Trophoblast cell (in vitro differentiated cells and primary cell): ENCODE results near the gene SQSTM1.
A peak's percentile ranks its signal among the peaks of the same experiment; 100 is the strongest.

Experiments
- DNase-seq, 2 donors: peaks; one replicate each; pipeline ENCODE4 v3.0.0-alpha.2; 2016
- H2AFZ ChIP-seq: 2 replicates; pipeline ENCODE4 v1.6.1; 2013; ENCODE audit warnings: low read length, moderate library complexity, mild to moderate bottlenecking; ENCODE audit not compliant: insufficient read depth, poor library complexity
- H2AK5ac ChIP-seq: 2 replicates; pipeline ENCODE4 v1.6.1; 2013; ENCODE audit warnings: mild to moderate bottlenecking, low read length
- H2BK120ac ChIP-seq: 2 replicates; pipeline ENCODE4 v1.6.1; 2013; ENCODE audit warnings: low read length, mild to moderate bottlenecking, moderate library complexity; ENCODE audit not compliant: insufficient read depth, poor library complexity
- H2BK12ac ChIP-seq: 2 replicates; pipeline ENCODE4 v1.6.1; 2013; ENCODE audit warnings: mild to moderate bottlenecking, low read length, moderate library complexity
- H2BK5ac ChIP-seq: 2 replicates; pipeline ENCODE4 v1.6.1; 2013; ENCODE audit warnings: low read length, low read depth, moderate library complexity, mild to moderate bottlenecking; ENCODE audit not compliant: poor library complexity
- H3K14ac ChIP-seq: 2 replicates; pipeline ENCODE4 v1.6.1; 2013; ENCODE audit warnings: mild to moderate bottlenecking, low read length
- H3K18ac ChIP-seq: 2 replicates; pipeline ENCODE4 v1.6.1; 2013; ENCODE audit warnings: mild to moderate bottlenecking, low read length
- H3K23ac ChIP-seq: 2 replicates; pipeline ENCODE4 v1.6.1; 2013; ENCODE audit warnings: low read length
- H3K27ac ChIP-seq: 2 replicates; pipeline ENCODE4 v1.5.1; 2013; ENCODE audit warnings: low read depth, mild to moderate bottlenecking, inconsistent platforms, low read length, moderate library complexity
- H3K27me3 ChIP-seq: 2 replicates; pipeline ENCODE4 v1.6.1; 2013; ENCODE audit warnings: inconsistent platforms, mild to moderate bottlenecking, low read length, moderate library complexity; ENCODE audit not compliant: insufficient read depth
- H3K36me3 ChIP-seq, 2 experiments: 1 replicate in 1 of 2; 2 replicates in 1 of 2; pipeline ENCODE4 v1.6.1; 2013; ENCODE audit warnings: low read length in 2 of 2, mild to moderate bottlenecking in 2 of 2, moderate library complexity in 1 of 2; ENCODE audit not compliant: insufficient read depth in 2 of 2, control insufficient read depth in 1 of 2
- H3K4ac ChIP-seq: 2 replicates; pipeline ENCODE4 v1.6.1; 2013; ENCODE audit warnings: low read depth, mild to moderate bottlenecking, low read length, moderate library complexity
- H3K4me1 ChIP-seq, 2 experiments: 1 replicate in 1 of 2; 2 replicates in 1 of 2; pipeline ENCODE4 v1.6.1; 2013; ENCODE audit warnings: low read length in 2 of 2, mild to moderate bottlenecking in 2 of 2, moderate library complexity in 1 of 2; ENCODE audit not compliant: insufficient read depth in 2 of 2, control insufficient read depth in 1 of 2
- H3K4me2 ChIP-seq: 2 replicates; pipeline ENCODE4 v1.6.1; 2013; ENCODE audit warnings: inconsistent platforms, mild to moderate bottlenecking, low read length, moderate library complexity
- H3K4me3 ChIP-seq: 2 replicates; pipeline ENCODE4 v1.5.1; 2013; ENCODE audit warnings: mild to moderate bottlenecking, low read depth, low read length, inconsistent platforms
- H3K79me1 ChIP-seq: one replicate; pipeline ENCODE4 v1.6.1; 2013; ENCODE audit warnings: low read length
- H3K79me2 ChIP-seq: 2 replicates; pipeline ENCODE4 v1.6.1; 2013; ENCODE audit warnings: low read length, mild to moderate bottlenecking; ENCODE audit not compliant: control insufficient read depth, insufficient read depth, poor library complexity
- H3K9ac ChIP-seq: 2 replicates; pipeline ENCODE4 v1.6.1; 2013; ENCODE audit warnings: mild to moderate bottlenecking, low read length
- H3K9me3 ChIP-seq: 2 replicates; pipeline ENCODE4 v1.6.1; 2013; ENCODE audit warnings: low read depth, mild to moderate bottlenecking, control low read depth, inconsistent platforms, low read length; ENCODE audit not compliant: insufficient read depth
- H4K12ac ChIP-seq: 2 replicates; pipeline ENCODE4 v1.6.1; 2013; ENCODE audit warnings: low read depth, mild to moderate bottlenecking, low read length, moderate library complexity
- H4K8ac ChIP-seq: 2 replicates; pipeline ENCODE4 v1.6.1; 2013; ENCODE audit warnings: low read depth, mild to moderate bottlenecking, low read length, moderate library complexity
- H4K91ac ChIP-seq: one replicate; pipeline ENCODE4 v1.6.1; 2013; ENCODE audit warnings: low read depth, mild to moderate bottlenecking, low read length, moderate library complexity
- WGBS: extraction: QIAGEN DNeasy Blood & Tissue Kit; methylation state at CpG from one replicate; pipeline ENCODE4 v1.1.7; 2013; ENCODE audit warnings: missing lambda C conversion rate; ENCODE audit not compliant: insufficient read length, insufficient coverage; ENCODE audit errors: extremely low coverage; 5-methylcytosine and 5-hydroxymethylcytosine counted together

SQSTM1 gene

DNA sequence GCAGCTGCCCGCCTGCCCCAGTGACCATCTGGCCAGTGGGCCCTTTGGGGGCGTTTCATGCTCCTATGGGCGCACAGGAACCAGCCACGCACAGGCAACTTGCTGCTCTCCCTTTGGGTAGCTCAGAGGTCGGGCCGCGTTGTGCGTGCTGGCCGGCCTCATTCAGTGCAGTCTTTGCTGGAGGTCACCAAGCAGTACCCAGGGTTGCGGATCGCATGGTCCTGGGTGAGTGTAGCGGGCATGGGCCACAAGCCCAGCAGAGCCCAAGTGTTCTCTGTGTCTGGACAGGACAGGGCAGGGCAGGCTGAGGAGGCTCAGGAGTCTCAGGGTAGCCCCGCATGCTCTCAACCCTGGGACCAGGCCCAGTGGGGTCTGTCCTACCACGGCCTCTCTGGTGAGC lies 47.8 kb downstream of the SQSTM1 start:
- H3K4me3 ChIP-seq: no peak overlapping the region
- no peak overlapping the region for H4K91ac ChIP-seq
- DNase-seq: no peak
- H3K9ac ChIP-seq: no peak overlapping the region
- H3K4me2 ChIP-seq: no peak overlapping the region
- no peaks in the 10 kb centered on the region for H3K79me2 ChIP-seq
- no peak overlapping the region for H4K12ac ChIP-seq
- H3K14ac ChIP-seq: no peak overlapping the region
- H3K18ac ChIP-seq: no peak overlapping the region
- H3K4me1 ChIP-seq: no peaks in the 10 kb centered on the region
- H2AFZ ChIP-seq: no peak overlapping the region
- no peak overlapping the region for H4K8ac ChIP-seq
- H3K9me3 ChIP-seq: peaks cover 3% of the 10 kb centered on the region
- no peak overlapping the region for H3K4ac ChIP-seq
- no peak overlapping the region for H2BK12ac ChIP-seq
- H3K23ac ChIP-seq: no peak overlapping the region
- no peak overlapping the region for H2BK120ac ChIP-seq
- no peaks in the 10 kb centered on the region for H3K27me3 ChIP-seq
- H2AK5ac ChIP-seq: no peak overlapping the region
- no peak overlapping the region for H2BK5ac ChIP-seq
- H3K36me3 ChIP-seq: peaks cover 76 to 82% of the 10 kb centered on the region in 2 experiments
- no peaks in the 10 kb centered on the region for H3K79me1 ChIP-seq
- no CpG with 5 or more reads among the region's 14 CpGs for WGBS
- no peak overlapping the region for H3K27ac ChIP-seq

DNA sequence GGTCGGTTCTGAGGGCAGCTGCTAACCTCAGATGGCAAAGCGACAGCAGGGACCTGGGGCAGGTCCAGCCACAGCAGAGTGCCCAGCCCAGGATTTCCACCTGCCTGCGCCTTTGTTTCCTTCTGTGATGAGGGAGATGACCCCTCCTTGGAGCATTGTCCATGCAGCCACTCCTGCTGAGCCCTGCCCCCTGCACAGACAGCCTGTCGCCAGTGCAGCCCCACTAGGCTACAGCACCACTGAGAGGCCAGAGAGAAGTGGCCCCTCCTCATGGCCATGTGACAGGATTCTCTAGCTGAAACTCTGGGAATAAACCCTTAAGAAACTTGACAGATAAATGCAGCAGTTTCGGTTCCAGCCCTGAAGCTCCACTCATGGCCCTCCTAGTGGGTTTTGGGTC lies 48.4 kb downstream of the SQSTM1 start:
- Histone ChIP-seq H3K27ac (no peak overlapping the region), H4K12ac (no peak overlapping the region), H3K79me2 (no peaks in the 10 kb centered on the region), H3K36me3 (peaks cover 75 to 82% of the 10 kb centered on the region in 2 experiments), H3K4me1 (no peaks in the 10 kb centered on the region), H4K8ac (no peak overlapping the region), H3K4ac (no peak overlapping the region), H3K23ac (no peak overlapping the region), H3K79me1 (no peaks in the 10 kb centered on the region), H3K4me3 (no peak overlapping the region), H2BK5ac (no peak overlapping the region), H3K9ac (no peak overlapping the region), H2BK12ac (no peak overlapping the region), H3K14ac (no peak overlapping the region), H4K91ac (no peak overlapping the region), H2BK120ac (no peak overlapping the region), H3K18ac (no peak overlapping the region), H2AFZ (no peak overlapping the region), H2AK5ac (no peak overlapping the region), H3K4me2 (no peak overlapping the region), H3K9me3 (peaks cover 3% of the 10 kb centered on the region), H3K27me3 (no peaks in the 10 kb centered on the region)
- no CpG with 5 or more reads among the region's 5 CpGs for WGBS
- DNase-seq: no peak

- Histone ChIP-seq H3K4me3 (no peak overlapping the region), H3K27ac (no peak overlapping the region), H2BK5ac (no peak overlapping the region), H3K27me3 (no peaks in the 10 kb centered on the region), H3K4me2 (no peak overlapping the region), H3K4me1 (no peaks in the 10 kb centered on the region), H2AK5ac (no peak overlapping the region), H3K36me3 (peaks cover 77 to 83% of the 10 kb centered on the region in 2 experiments), H3K79me1 (no peaks in the 10 kb centered on the region), H3K9me3 (peaks cover under 1% of the 10 kb centered on the region), H3K23ac (no peak overlapping the region), H4K12ac (no peak overlapping the region), H3K9ac (peak overlapping the region; percentile 16), H2BK12ac (no peak overlapping the region), H3K14ac (no peak overlapping the region), H2BK120ac (no peak overlapping the region), H4K91ac (no peak overlapping the region), H3K79me2 (no peaks in the 10 kb centered on the region), H2AFZ (no peak overlapping the region), H4K8ac (no peak overlapping the region), H3K4ac (no peak overlapping the region), H3K18ac (no peak overlapping the region)
- no CpG with 5 or more reads among the region's 16 CpGs for WGBS
- no peak for DNase-seq
Observed at GRCh38 chr5:179869641-179870402, 49.1 kb downstream of the SQSTM1 start.

GRCh38 chr5:179870403-179870903 lies 49.7 kb downstream of the SQSTM1 start:
- Histone ChIP-seq H2BK12ac (no peak overlapping the region), H3K14ac (no peak overlapping the region), H3K79me2 (no peaks in the 10 kb centered on the region), H3K4me2 (no peak overlapping the region), H2AK5ac (no peak overlapping the region), H3K27ac (no peak overlapping the region), H3K9me3 (no peaks in the 10 kb centered on the region), H3K4me1 (no peaks in the 10 kb centered on the region), H3K27me3 (no peaks in the 10 kb centered on the region), H3K9ac (no peak overlapping the region), H4K12ac (no peak overlapping the region), H3K79me1 (no peaks in the 10 kb centered on the region), H2BK120ac (no peak overlapping the region), H3K4me3 (no peak overlapping the region), H2BK5ac (no peak overlapping the region), H3K4ac (no peak overlapping the region), H4K91ac (no peak overlapping the region), H4K8ac (no peak overlapping the region), H2AFZ (no peak overlapping the region), H3K23ac (no peak overlapping the region), H3K36me3 (peaks cover 76 to 81% of the 10 kb centered on the region in 2 experiments), H3K18ac (no peak overlapping the region)
- WGBS: no CpG with 5 or more reads among the region's 17 CpGs
- DNase-seq: peak in 1 of 2 donors; percentile 55
